A673 (cell line): ENCODE measurements around the gene TIGD2. TPM values are rescaled to one million over a fixed set of nuclear protein-coding genes. Genes with fewer than 3 reads are reported as not detected.

ENCODE experiments used
- BruUV-seq: library from RNA; stranded (reverse); fragments of 400-500 nt; replicated peaks from 2 replicates; lab custom pipeline; 2021; lab: Mats Ljungman, UMichigan
- CTCF ChIA-PET: fragments of 300-600 bp; sonication (Branson Sonifier 250); formaldehyde crosslinking; loops from one replicate; lab custom pipeline; 2022; ENCODE audit warnings: antibody characterized with exemption; lab: Charles Lee
- POLR2A ChIA-PET: fragments of 300-600 bp; sonication (Branson Sonifier 250); formaldehyde crosslinking; loops from one replicate; lab custom pipeline; 2022; ENCODE audit warnings: antibody characterized with exemption; ENCODE audit not compliant: low non-redundant PET; lab: Charles Lee
- DNase-seq: peaks from one replicate; pipeline ENCODE4 v3.0.0-alpha.2; 2015; ENCODE audit warnings: low spot score
- H3K27ac ChIP-seq: fragments of 200-600 bp; sonication (generic); 2 replicates; pipeline ENCODE4 v1.5.1; 2016; ENCODE audit warnings: mixed run types, low read depth, mild to moderate bottlenecking, mixed read lengths, antibody characterized with exemption, low read length; ENCODE audit not compliant: poor library complexity, severe bottlenecking
- H3K27me3 ChIP-seq: fragments of 200-600 bp; sonication (generic); replicated peaks from 2 replicates; pipeline ENCODE4 v1.6.1; 2017; ENCODE audit warnings: mixed run types, low read depth, mild to moderate bottlenecking, mixed read lengths, antibody characterized with exemption, low read length; ENCODE audit not compliant: insufficient read depth, poor library complexity
- H3K36me3 ChIP-seq: fragments of 200-600 bp; sonication (generic); 2 replicates; pipeline ENCODE4 v1.6.1; 2016; ENCODE audit warnings: mixed run types, mild to moderate bottlenecking, mixed read lengths, antibody characterized with exemption, low read length; ENCODE audit not compliant: insufficient read depth, poor library complexity, severe bottlenecking
- H3K4me1 ChIP-seq: fragments of 200-600 bp; sonication (generic); 2 replicates; pipeline ENCODE4 v1.6.1; 2017; ENCODE audit warnings: mixed run types, mild to moderate bottlenecking, mixed read lengths, antibody characterized with exemption, low read length; ENCODE audit not compliant: insufficient read depth, poor library complexity, severe bottlenecking
- H3K4me3 ChIP-seq: fragments of 200-600 bp; sonication (generic); 2 replicates; pipeline ENCODE4 v1.5.1; 2016; ENCODE audit warnings: low read depth, mixed run types, mild to moderate bottlenecking, mixed read lengths, low read length; ENCODE audit not compliant: poor library complexity, severe bottlenecking
- H3K9me3 ChIP-seq: fragments of 200-600 bp; sonication (generic); 2 replicates; pipeline ENCODE4 v1.6.1; 2016; ENCODE audit warnings: mixed run types, low read depth, mild to moderate bottlenecking, mixed read lengths, antibody characterized with exemption, low read length; ENCODE audit not compliant: poor library complexity, severe bottlenecking
- EZH2 ChIP-seq: fragments of 200-600 bp; sonication (generic); IDR thresholded peaks from 2 replicates; pipeline ENCODE4 v1.6.1; 2017; ENCODE audit warnings: borderline replicate concordance, low read depth, mild to moderate bottlenecking, mixed read lengths, antibody characterized with exemption, low read length; ENCODE audit not compliant: poor library complexity, severe bottlenecking
- intact Hi-C: fragments of 100-400 bp; cut with micrococcal nuclease; formaldehyde crosslinking; loops from one replicate; pipeline ENCODE4 v1.10.0; 2022; ENCODE audit not compliant: unreplicated experiment
- total RNA-seq: library from RNA; stranded (reverse); gene quantifications from 2 replicates; pipeline ENCODE4 v1.2.3, GENCODE V29; 2021
- TF ChIP-seq, protein P1 (sequence below): fragments of 300-800, 200-600 bp; sonication (generic); conservative IDR thresholded peaks from 2 replicates; pipeline ENCODE4 v1.5.1; 2017; ENCODE audit warnings: low read depth, mild to moderate bottlenecking, antibody characterized with exemption, low read length, moderate library complexity, mixed read lengths

The TIGD2 gene
- total RNA-seq, 1 experiment from 2014 or later, result 2.8 TPM

DNA sequence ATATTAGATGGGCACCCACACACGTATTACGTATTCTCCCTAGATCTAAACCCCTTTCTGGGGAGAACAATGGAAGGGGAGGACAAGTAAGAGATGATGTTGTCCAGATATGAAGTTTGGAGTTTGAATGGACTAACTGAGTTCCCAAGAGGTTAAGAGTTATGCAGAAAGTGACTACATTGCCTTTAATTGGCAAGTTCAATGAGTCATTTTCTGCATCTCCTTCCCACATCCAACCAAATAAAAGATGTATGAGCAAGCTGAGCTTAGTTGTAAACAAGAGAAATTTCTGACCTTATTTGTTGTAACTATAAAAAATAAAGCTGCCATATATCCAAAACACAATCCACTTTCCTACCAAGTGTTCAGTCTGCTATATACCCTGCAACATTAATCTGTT, 50.5 kb downstream of the TIGD2 start:
- Histone ChIP-seq H3K4me3 (no peak overlapping the region), H3K36me3 (no peaks in the 10 kb centered on the region), H3K27me3 (no peaks in the 10 kb centered on the region), H3K4me1 (no peaks in the 10 kb centered on the region), H3K9me3 (no peaks in the 10 kb centered on the region), H3K27ac (no peak overlapping the region)
- TF ChIP-seq EZH2, result no peak
- TF ChIP-seq, protein P1, sequence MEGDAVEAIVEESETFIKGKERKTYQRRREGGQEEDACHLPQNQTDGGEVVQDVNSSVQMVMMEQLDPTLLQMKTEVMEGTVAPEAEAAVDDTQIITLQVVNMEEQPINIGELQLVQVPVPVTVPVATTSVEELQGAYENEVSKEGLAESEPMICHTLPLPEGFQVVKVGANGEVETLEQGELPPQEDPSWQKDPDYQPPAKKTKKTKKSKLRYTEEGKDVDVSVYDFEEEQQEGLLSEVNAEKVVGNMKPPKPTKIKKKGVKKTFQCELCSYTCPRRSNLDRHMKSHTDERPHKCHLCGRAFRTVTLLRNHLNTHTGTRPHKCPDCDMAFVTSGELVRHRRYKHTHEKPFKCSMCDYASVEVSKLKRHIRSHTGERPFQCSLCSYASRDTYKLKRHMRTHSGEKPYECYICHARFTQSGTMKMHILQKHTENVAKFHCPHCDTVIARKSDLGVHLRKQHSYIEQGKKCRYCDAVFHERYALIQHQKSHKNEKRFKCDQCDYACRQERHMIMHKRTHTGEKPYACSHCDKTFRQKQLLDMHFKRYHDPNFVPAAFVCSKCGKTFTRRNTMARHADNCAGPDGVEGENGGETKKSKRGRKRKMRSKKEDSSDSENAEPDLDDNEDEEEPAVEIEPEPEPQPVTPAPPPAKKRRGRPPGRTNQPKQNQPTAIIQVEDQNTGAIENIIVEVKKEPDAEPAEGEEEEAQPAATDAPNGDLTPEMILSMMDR, result no peak
- intact Hi-C loops, result no loop called here
- no TSS peak for BruUV-seq
- CTCF ChIA-PET, result no interaction called here
- DNase-seq, result no peak
- POLR2A ChIA-PET, result no interaction called here

DNA sequence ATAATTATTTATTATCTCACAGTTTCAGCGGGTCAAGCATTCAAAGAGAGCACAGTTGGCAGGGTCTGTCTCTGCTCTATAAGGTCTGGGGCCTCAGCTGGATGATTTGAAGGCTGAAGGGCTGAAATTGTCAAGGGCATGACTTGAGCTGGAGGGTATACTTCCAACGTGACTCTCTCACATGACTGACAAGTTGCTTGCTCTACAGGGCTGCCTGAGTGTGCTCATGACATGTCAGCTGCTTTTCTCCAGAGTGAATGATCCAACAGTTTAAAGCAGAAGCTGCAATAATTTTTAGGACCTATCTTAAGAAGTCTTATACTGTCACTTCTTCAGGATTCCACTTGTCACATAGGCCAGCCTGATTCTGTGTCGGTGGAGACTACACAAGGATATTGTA, 51.2 kb downstream of the TIGD2 start:
- no TSS peak for BruUV-seq
- H3K4me1 ChIP-seq, result no peaks in the 10 kb centered on the region
- ChIA-PET CTCF (no interaction called here), POLR2A (no interaction called here)
- TF ChIP-seq, protein P1, result no peak
- TF ChIP-seq EZH2, result no peak
- no peak overlapping the region for H3K27ac ChIP-seq
- DNase-seq, result no peak
- H3K27me3 ChIP-seq, result no peaks in the 10 kb centered on the region
- no peak overlapping the region for H3K4me3 ChIP-seq
- intact Hi-C loops, result no loop called here
- H3K36me3 ChIP-seq, result no peaks in the 10 kb centered on the region
- no peaks in the 10 kb centered on the region for H3K9me3 ChIP-seq

DNA sequence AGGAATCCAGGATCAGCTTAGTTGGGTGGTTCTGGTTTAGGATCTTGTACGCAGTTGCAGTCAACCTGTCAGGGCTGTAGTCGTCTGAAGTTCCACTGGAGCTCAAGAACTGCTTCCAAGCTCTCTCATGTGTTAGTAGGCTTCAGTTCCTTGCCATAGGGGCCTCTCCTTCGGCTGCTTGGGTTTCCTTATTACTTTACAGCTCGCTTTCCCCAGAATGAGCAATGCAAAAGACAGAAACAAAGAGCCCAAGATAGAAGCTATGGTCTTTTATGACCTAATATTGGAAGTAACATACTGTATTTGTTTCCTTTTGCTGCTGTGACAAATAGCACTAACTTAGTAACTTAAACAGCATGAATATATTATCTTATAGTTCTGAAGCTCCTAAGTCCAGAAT, 51.7 kb downstream of the TIGD2 start:
- no TSS peak for BruUV-seq
- no peak overlapping the region for H3K27ac ChIP-seq
- H3K4me3 ChIP-seq, result no peak overlapping the region
- intact Hi-C loops, result no loop called here
- no peak for TF ChIP-seq EZH2
- TF ChIP-seq, protein P1, result no peak
- ChIA-PET POLR2A (no interaction called here), CTCF (no interaction called here)
- H3K4me1 ChIP-seq, result no peaks in the 10 kb centered on the region
- H3K27me3 ChIP-seq, result no peaks in the 10 kb centered on the region
- no peak for DNase-seq
- H3K9me3 ChIP-seq, result no peaks in the 10 kb centered on the region
- no peaks in the 10 kb centered on the region for H3K36me3 ChIP-seq
